HL-60 (cell line): Measurements from ENCODE around the gene CRLF1.

Source experiments
- DNase-seq, 2 experiments: peaks; one replicate each; pipeline ENCODE4 v3.0.0-alpha.2; 2010 to 2020; ENCODE audit warnings: low read depth in 1 of 2, low spot score in 1 of 2
- H3K27ac ChIP-seq: fragments of 250-450 bp; sonication (Bioruptor Pico); replicated peaks from 2 replicates; pipeline ENCODE4 v1.5.1; 2020; ENCODE audit warnings: mild to moderate bottlenecking, moderate library complexity
- H3K27me3 ChIP-seq: fragments of 250-450 bp; sonication (Bioruptor Pico); 2 replicates; pipeline ENCODE4 v1.5.1; 2021; ENCODE audit warnings: mild to moderate bottlenecking, moderate library complexity; ENCODE audit not compliant: insufficient read depth, poor library complexity, severe bottlenecking
- H3K4me3 ChIP-seq: replicated peaks from 2 replicates; pipeline ENCODE4 v1.5.1; 2011; ENCODE audit warnings: mild to moderate bottlenecking, control low read depth, low read length; ENCODE audit not compliant: insufficient read depth
- CTCF ChIP-seq: IDR thresholded peaks from one replicate; pipeline ENCODE4 v1.5.1; 2011; ENCODE audit warnings: low read length, control low read depth, inconsistent platforms; ENCODE audit not compliant: insufficient read depth
- GABPA ChIP-seq: IDR thresholded peaks from 2 replicates; pipeline ENCODE4 v1.6.1; 2012; ENCODE audit warnings: low read depth
- POLR2AphosphoS5 ChIP-seq: IDR thresholded peaks from 2 replicates; pipeline ENCODE4 v1.6.1; 2012; ENCODE audit warnings: low read depth
- SPI1 ChIP-seq: IDR thresholded peaks from 2 replicates; pipeline ENCODE4 v1.6.1; 2012; ENCODE audit warnings: low read depth, mild to moderate bottlenecking, borderline replicate concordance
- long read RNA-seq: library from polyadenylated mRNA; unstranded; transcript quantifications from one replicate; pipeline ENCODE4 v2.0.0, GENCODE V29; 2020
- TF ChIP-seq, protein P1 (sequence below): IDR thresholded peaks from 2 replicates; pipeline ENCODE4 v1.6.1; 2012; ENCODE audit warnings: low read depth; ENCODE audit not compliant: insufficient replicate concordance

Gene CRLF1
- long read RNA-seq, partial matches to known transcripts, result 0 of 2 reads
- long read RNA-seq, other reads (novel, unspliced or antisense), result 2 of 2 reads

DNA sequence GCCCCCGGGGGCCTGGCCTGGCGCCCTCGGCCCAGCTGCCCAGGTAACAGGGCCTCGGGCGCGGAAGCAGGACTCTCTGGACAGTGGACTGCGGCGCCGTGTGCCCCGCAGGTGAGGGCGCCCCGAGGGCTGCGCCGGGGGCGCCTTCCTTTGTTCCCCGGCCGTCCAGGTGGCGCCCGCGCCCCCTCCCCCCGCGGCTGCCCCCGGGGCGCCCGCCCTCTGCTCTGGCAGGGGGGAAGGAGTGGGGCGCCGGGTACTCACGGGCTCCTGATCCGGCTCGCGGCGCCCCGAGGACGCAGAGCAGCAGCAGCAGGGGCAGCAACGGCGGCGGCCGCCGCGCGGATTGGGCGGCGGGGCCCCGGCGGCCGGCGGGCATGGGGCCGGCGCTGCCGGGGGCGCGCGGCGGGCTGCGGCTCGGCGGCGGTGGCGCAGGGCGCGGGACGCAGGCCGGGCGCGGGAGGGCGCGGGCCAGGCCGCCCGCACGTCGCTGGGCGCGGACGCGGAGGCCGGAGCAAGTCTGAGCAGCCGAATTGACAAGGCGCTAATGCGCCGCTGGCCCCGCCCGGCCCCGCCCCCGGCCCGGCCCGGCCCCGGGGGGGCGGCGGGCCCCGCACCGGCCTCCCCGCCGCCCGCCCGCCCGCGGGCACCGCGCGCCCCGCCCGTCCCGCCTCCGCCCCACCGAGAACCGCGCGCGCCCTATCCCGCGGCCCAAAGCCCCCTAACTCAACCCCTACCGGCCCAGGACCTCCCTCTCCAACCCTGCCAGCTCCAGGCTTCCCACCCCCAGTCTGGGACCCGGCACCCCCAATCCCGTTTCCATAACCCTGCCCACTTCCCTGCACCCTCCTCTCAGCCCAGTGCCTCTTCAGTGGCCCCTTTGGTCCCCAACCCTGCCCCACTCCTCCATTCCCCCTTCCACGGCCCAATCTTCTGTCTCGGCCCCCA is at the start of gene CRLF1:
Gene CRLF1, minus strand, starts transcription at position 519 of the 945 bp plus-strand sequence. Its CDS starts 143 bp downstream, at position 376.
- DNase-seq, result no peak
- TF ChIP-seq, protein P1, sequence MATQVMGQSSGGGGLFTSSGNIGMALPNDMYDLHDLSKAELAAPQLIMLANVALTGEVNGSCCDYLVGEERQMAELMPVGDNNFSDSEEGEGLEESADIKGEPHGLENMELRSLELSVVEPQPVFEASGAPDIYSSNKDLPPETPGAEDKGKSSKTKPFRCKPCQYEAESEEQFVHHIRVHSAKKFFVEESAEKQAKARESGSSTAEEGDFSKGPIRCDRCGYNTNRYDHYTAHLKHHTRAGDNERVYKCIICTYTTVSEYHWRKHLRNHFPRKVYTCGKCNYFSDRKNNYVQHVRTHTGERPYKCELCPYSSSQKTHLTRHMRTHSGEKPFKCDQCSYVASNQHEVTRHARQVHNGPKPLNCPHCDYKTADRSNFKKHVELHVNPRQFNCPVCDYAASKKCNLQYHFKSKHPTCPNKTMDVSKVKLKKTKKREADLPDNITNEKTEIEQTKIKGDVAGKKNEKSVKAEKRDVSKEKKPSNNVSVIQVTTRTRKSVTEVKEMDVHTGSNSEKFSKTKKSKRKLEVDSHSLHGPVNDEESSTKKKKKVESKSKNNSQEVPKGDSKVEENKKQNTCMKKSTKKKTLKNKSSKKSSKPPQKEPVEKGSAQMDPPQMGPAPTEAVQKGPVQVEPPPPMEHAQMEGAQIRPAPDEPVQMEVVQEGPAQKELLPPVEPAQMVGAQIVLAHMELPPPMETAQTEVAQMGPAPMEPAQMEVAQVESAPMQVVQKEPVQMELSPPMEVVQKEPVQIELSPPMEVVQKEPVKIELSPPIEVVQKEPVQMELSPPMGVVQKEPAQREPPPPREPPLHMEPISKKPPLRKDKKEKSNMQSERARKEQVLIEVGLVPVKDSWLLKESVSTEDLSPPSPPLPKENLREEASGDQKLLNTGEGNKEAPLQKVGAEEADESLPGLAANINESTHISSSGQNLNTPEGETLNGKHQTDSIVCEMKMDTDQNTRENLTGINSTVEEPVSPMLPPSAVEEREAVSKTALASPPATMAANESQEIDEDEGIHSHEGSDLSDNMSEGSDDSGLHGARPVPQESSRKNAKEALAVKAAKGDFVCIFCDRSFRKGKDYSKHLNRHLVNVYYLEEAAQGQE, result no peak
- no peak for TF ChIP-seq POLR2AphosphoS5
- Histone ChIP-seq H3K27me3 (peaks cover 71% of the 10 kb centered on the region), H3K27ac (no peak within 1 kb of the TSS), H3K4me3 (no peak within 1 kb of the TSS)

- Histone ChIP-seq H3K4me3 (no peak overlapping the region), H3K27me3 (no peaks in the 10 kb centered on the region), H3K27ac (no peak overlapping the region)
- TF ChIP-seq GABPA (no peak), CTCF (no peak), POLR2AphosphoS5 (no peak), SPI1 (no peak)
- TF ChIP-seq, protein P1, result no peak
- no peak for DNase-seq
These were observed 48.7 kb upstream of the CRLF1 start for GRCh38 chr19:18655173-18655844.

DNA sequence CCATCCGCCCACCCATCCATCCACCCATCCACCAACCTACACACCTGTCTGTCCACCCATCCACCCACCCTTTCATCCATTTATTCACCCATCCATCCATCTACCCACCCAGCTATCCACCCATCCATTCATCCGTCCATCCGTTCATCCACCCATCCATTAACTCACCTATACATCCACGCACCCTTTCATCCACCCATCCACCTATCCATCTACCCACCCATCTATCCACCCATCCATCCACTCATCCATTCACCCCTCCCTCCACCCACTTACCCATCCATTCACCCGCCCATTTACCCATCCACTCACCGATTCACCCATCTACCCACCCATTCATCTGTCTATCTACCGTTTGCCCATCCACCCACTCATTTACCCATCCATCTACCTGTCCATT is 47.9 kb upstream of the CRLF1 start:
- Histone ChIP-seq H3K4me3 (no peak overlapping the region), H3K27ac (no peak overlapping the region), H3K27me3 (no peaks in the 10 kb centered on the region)
- TF ChIP-seq SPI1 (no peak), CTCF (no peak), GABPA (no peak), POLR2AphosphoS5 (no peak)
- TF ChIP-seq, protein P1, result no peak
- no peak for DNase-seq
